T-helper 2 cell treated with Interferon-gamma antibody and Interleukin-4, amounts not matched to agents 5 μg/mL and 100 μg/mL, for 36 hours (primary cell): ENCODE results near the gene GUCY2C.

Experiments
- DNase-seq: peaks from one replicate; pipeline ENCODE4 v3.0.0; 2021; ENCODE audit warnings: low spot score
- H3K27ac Mint-ChIP-seq: one replicate; pipeline ENCODE4 v1.8.0; 2021; ENCODE audit warnings: mild to moderate bottlenecking, mixed read lengths
- H3K27me3 Mint-ChIP-seq: one replicate; pipeline ENCODE4 v1.8.0; 2021; ENCODE audit warnings: low read depth, mixed read lengths
- H3K36me3 Mint-ChIP-seq: one replicate; pipeline ENCODE4 v1.8.0; 2021; ENCODE audit warnings: low read depth, mixed read lengths
- H3K4me1 Mint-ChIP-seq: one replicate; pipeline ENCODE4 v1.8.0; 2021; ENCODE audit warnings: low read depth, mixed read lengths
- H3K4me3 Mint-ChIP-seq: one replicate; pipeline ENCODE4 v1.8.0; 2022; ENCODE audit warnings: mild to moderate bottlenecking, moderate library complexity, mixed read lengths
- H3K9me3 Mint-ChIP-seq: one replicate; pipeline ENCODE4 v1.8.0; 2021; ENCODE audit warnings: mixed read lengths

Gene GUCY2C

DNA sequence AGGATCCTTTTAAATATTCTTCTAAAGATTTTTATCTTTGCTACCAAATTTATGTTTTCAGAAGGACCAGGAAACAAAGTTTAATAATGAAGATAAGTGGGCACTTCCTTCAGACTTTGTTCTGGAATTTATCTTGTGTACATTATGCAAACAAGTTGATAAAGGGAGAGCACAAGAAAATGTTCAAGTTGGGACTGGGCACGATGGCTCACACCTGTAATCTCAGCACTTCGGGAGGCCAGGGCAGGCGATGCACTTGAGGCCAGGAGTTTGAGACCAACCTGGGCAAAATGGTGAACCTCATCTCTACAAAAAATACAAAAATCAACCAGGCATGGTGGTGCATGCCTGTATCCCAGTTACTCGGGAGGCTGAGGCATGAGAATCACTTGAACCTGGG lies 133.4 kb downstream of the GUCY2C start:
- Mint-ChIP-seq H3K9me3 (no peaks in the 10 kb centered on the region), H3K27ac (no peak overlapping the region), H3K4me3 (no peak overlapping the region), H3K36me3 (no peaks in the 10 kb centered on the region), H3K27me3 (peaks cover 23% of the 10 kb centered on the region), H3K4me1 (peaks cover 1% of the 10 kb centered on the region)
- no peak for DNase-seq
